Gastroesophageal sphincter (tissue), 4 donors: ENCODE measurements around the gene FOXF1. TPM values are rescaled to one million over a fixed set of nuclear protein-coding genes. Genes with fewer than 3 reads are reported as not detected.

Experiments used
- ATAC-seq: fragments of 150-250 bp; one replicate; pipeline ENCODE4 v1.9.1; 2016; ENCODE audit warnings: mild to moderate bottlenecking, moderate library complexity
- H3K27ac ChIP-seq, 4 donors: fragments of 200-600 bp; sonication (generic) in 3 of 4; 1 replicate in 3 of 4; 2 replicates in 1 of 4; pipeline ENCODE4 v1.5.1; 2016 to 2019
- H3K27me3 ChIP-seq: fragments of 200-600 bp; sonication (generic); one replicate; pipeline ENCODE4 v1.5.1; 2019
- H3K36me3 ChIP-seq, 2 donors: fragments of 200-600 bp; sonication (generic); one replicate each; pipeline ENCODE4 v1.5.1; 2019; ENCODE audit warnings: control low read depth in 1 of 2
- H3K4me1 ChIP-seq, 3 donors: fragments of 200-600 bp; sonication (generic); 1 replicate in 2 of 3; 2 replicates in 1 of 3; pipeline ENCODE4 v1.5.1; 2016 to 2019; ENCODE audit warnings: control low read depth in 2 of 3
- H3K4me3 ChIP-seq, 2 donors: fragments of 200-600 bp; sonication (generic); one replicate each; pipeline ENCODE4 v1.5.1; 2019; ENCODE audit warnings: mild to moderate bottlenecking in 1 of 2, moderate library complexity in 1 of 2
- H3K9me3 ChIP-seq, 3 donors: fragments of 200-600 bp; sonication (generic); one replicate each; pipeline ENCODE4 v1.5.1; 2017 to 2019; ENCODE audit warnings: control low read depth in 2 of 3
- CTCF ChIP-seq, 4 experiments: fragments of 200-600 bp in 2 of 4; fragments of 450-650 bp in 2 of 4; sonication (generic) in 1 of 4; IDR thresholded peaks; one replicate each; pipeline ENCODE4 v1.5.1; 2017 to 2019; ENCODE audit warnings: antibody characterized with exemption in 4 of 4, mild to moderate bottlenecking in 2 of 4, moderate library complexity in 2 of 4
- EP300 ChIP-seq: sonication (generic); formaldehyde crosslinking; IDR thresholded peaks from one replicate; pipeline ENCODE4 v1.6.1; 2017; ENCODE audit warnings: antibody characterized with exemption, mild to moderate bottlenecking
- POLR2A ChIP-seq, 2 donors: fragments of 450-650 bp; IDR thresholded peaks; one replicate each; pipeline ENCODE4 v1.6.1; 2017; ENCODE audit warnings: antibody characterized with exemption in 2 of 2, mild to moderate bottlenecking in 2 of 2, moderate library complexity in 1 of 2
- POLR2AphosphoS5 ChIP-seq: sonication (generic); formaldehyde crosslinking; IDR thresholded peaks from one replicate; pipeline ENCODE4 v1.6.1; 2017; ENCODE audit warnings: antibody characterized with exemption
- WGBS, 2 donors: methylation state at CpG; one replicate each; pipeline ENCODE4 v1.1.5; 2018; ENCODE audit warnings: low coverage in 1 of 2; 5-methylcytosine and 5-hydroxymethylcytosine counted together
- total RNA-seq, 4 donors: library from RNA; depleted of rRNA; stranded (reverse); fragments of >200 nt; gene quantifications; one replicate each; pipeline ENCODE4 v1.1.0, GENCODE V29; 2016

The FOXF1 gene
- total RNA-seq, 4 donors from 2014 or later: 39.7 to 81.1 (median 59.3) TPM

- H3K27ac ChIP-seq: no peak overlapping the region
- peaks cover 0 to 7% (median 0%) of the 10 kb centered on the region in 3 donors for H3K9me3 ChIP-seq
- no peak overlapping the region for H3K4me3 ChIP-seq
- peaks cover 0 to 8% of the 10 kb centered on the region in 2 donors for H3K36me3 ChIP-seq
- ATAC-seq: no peak
- no peaks in the 10 kb centered on the region for H3K27me3 ChIP-seq
- TF ChIP-seq EP300 (no peak), POLR2AphosphoS5 (no peak), CTCF (IDR thresholded peaks at IDR 0.05) (no peak), POLR2A (IDR thresholded peaks at IDR 0.05) (no peak)
- WGBS, 2 donors: 100% methylated on average over 2 of the region's 5 CpGs; no CpG with 5 or more reads in 1 of the 2 donors
- H3K4me1 ChIP-seq: peaks cover 0 to 12% (median 5%) of the 10 kb centered on the region in 3 donors
Observed at GRCh38 chr16:86472366-86472765, 38.0 kb upstream of the FOXF1 start.

GRCh38 chr16:86476956-86477534 lies 33.3 kb upstream of the FOXF1 start:
- Histone ChIP-seq H3K27me3 (no peaks in the 10 kb centered on the region), H3K9me3 (peaks cover 0 to 6% (median 0%) of the 10 kb centered on the region in 3 donors), H3K4me3 (no peak overlapping the region), H3K36me3 (peaks cover 0 to 13% of the 10 kb centered on the region in 2 donors), H3K4me1 (peaks cover 3 to 45% (median 5%) of the 10 kb centered on the region in 3 donors), H3K27ac (peak overlapping the region; percentile 21 to 65 (median 56))
- 7% methylated on average over 10 of the region's 11 CpGs; no CpG with 5 or more reads in 1 of the 2 donors for WGBS, 2 donors
- TF ChIP-seq CTCF (IDR thresholded peaks at IDR 0.05) (peak in 1 of 4 experiments; percentile 18), POLR2AphosphoS5 (peak; percentile 25), POLR2A (IDR thresholded peaks at IDR 0.05) (no peak)
- ATAC-seq: peak; percentile 80

GRCh38 chr16:86477642-86478041 lies 32.7 kb upstream of the FOXF1 start:
- ATAC-seq: peak; percentile 83
- Histone ChIP-seq H3K4me1 (peaks cover 3 to 45% (median 5%) of the 10 kb centered on the region in 3 donors), H3K27me3 (no peaks in the 10 kb centered on the region), H3K36me3 (peaks cover 0 to 16% of the 10 kb centered on the region in 2 donors), H3K4me3 (no peak overlapping the region), H3K9me3 (peaks cover 0 to under 1% (median 0%) of the 10 kb centered on the region in 3 donors), H3K27ac (peak overlapping the region; percentile 21 to 65 (median 56))
- TF ChIP-seq EP300 (no peak), POLR2A (IDR thresholded peaks at IDR 0.05) (no peak), CTCF (IDR thresholded peaks at IDR 0.05) (no peak), POLR2AphosphoS5 (peak; percentile 12)
- 37% methylated on average over 2 of the region's 5 CpGs; no CpG with 5 or more reads in 1 of the 2 donors for WGBS, 2 donors

GRCh38 chr16:86478779-86479178 lies 31.5 kb upstream of the FOXF1 start:
- no peak overlapping the region for H3K4me3 ChIP-seq
- no peak overlapping the region for H3K27ac ChIP-seq
- TF ChIP-seq POLR2AphosphoS5: no peak
- TF ChIP-seq EP300: no peak
- TF ChIP-seq POLR2A (IDR thresholded peaks at IDR 0.05): no peak
- TF ChIP-seq CTCF (IDR thresholded peaks at IDR 0.05): no peak
- no peaks in the 10 kb centered on the region for H3K27me3 ChIP-seq
- peaks cover 0 to 17% of the 10 kb centered on the region in 2 donors for H3K36me3 ChIP-seq
- H3K4me1 ChIP-seq: peaks cover 3 to 45% (median 5%) of the 10 kb centered on the region in 3 donors
- ATAC-seq: no peak
- peaks cover 0 to 3% (median 0%) of the 10 kb centered on the region in 3 donors for H3K9me3 ChIP-seq

- peak overlapping the region in 3 of 4 donors; percentile 59 to 68 (median 63) for H3K27ac ChIP-seq
- ATAC-seq: no peak
- H3K36me3 ChIP-seq: peaks cover 0 to 23% of the 10 kb centered on the region in 2 donors
- 64 to 86% methylated on average over 1 to 6 of the region's 9 CpGs for WGBS, 2 donors
- H3K4me1 ChIP-seq: peaks cover 3 to 45% (median 5%) of the 10 kb centered on the region in 3 donors
- H3K27me3 ChIP-seq: no peaks in the 10 kb centered on the region
- TF ChIP-seq EP300 (no peak), POLR2AphosphoS5 (no peak), CTCF (IDR thresholded peaks at IDR 0.05) (no peak), POLR2A (IDR thresholded peaks at IDR 0.05) (no peak)
- H3K9me3 ChIP-seq: peaks cover 0 to 10% (median 0%) of the 10 kb centered on the region in 3 donors
- no peak overlapping the region for H3K4me3 ChIP-seq
Observed at GRCh38 chr16:86479419-86479818, 30.9 kb upstream of the FOXF1 start.
